NT2/D1 (cell line): ENCODE data around the gene SORCS1.

Experiments used
- SUZ12 ChIP-seq: IDR thresholded peaks from 2 replicates; pipeline ENCODE4 v1.6.1; 2011; ENCODE audit not compliant: insufficient read length, insufficient read depth; ENCODE audit errors: extremely low read depth
- YY1 ChIP-seq: IDR thresholded peaks from 2 replicates; pipeline ENCODE4 v1.6.1; 2011; ENCODE audit not compliant: insufficient read length, insufficient read depth
- ZNF274 ChIP-seq: IDR thresholded peaks from 2 replicates; pipeline ENCODE4 v1.6.1; 2011; ENCODE audit warnings: mild to moderate bottlenecking, low read depth, low read length

- no peak for TF ChIP-seq ZNF274
- TF ChIP-seq SUZ12 = no peak
- no peak for TF ChIP-seq YY1
Observed at GRCh38 chr10:106816318-106817085, 348.0 kb downstream of the SORCS1 start.
